NOMO-1 treated with DMSO at 0.1 percent for 48 hours (cell line): ENCODE results near the gene PPIG.
"Not testable (repeated sequence)": the region's sequence is repeated elsewhere in the genome, so short reads cannot be mapped to it uniquely, and the experiment has no call there.

Experiments
- DNase-seq: peaks from one replicate; lab custom pipeline; 2025; ENCODE audit not compliant: unreplicated experiment; lab: John Stamatoyannopoulos, UW

PPIG gene

DNA sequence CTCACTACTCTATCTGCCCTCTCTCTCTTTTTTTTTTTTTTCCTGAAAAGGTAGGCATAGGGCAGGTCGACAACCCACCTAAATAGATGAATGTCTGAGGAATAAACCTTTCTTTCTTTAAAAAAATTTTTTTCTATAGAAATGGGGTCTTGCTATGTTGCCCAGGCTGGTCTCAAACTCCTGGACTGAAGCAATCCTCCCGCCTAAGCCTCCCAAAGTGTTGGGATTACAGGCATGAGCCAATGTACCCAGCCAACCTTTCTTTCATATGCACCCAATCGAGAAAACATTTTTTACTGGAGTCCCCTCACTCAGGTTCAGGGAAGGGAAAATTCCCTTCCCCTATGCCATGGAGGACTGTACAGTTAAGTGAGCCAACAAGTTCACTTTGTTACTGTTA is 79.1 kb downstream of the PPIG start:
- DNase-seq = no peak

DNA sequence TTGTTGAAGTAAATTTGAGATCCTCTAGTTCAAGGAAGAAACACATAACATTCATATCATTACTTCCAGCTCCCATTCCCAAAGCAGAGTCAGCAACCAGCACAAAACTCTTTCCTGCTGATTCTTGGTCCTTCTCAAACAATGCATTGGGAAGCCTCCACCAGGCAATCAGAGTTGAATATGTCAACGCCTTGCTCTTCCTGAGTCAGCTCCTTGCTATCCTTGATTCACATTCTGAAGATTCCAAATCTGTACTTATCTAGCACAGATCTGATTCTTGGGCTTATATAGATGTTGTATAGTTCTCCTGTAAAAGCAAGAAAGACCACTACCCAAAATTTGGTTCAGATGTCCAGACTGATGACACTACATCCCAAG is 80.4 kb downstream of the PPIG start:
- DNase-seq = no peak

DNA sequence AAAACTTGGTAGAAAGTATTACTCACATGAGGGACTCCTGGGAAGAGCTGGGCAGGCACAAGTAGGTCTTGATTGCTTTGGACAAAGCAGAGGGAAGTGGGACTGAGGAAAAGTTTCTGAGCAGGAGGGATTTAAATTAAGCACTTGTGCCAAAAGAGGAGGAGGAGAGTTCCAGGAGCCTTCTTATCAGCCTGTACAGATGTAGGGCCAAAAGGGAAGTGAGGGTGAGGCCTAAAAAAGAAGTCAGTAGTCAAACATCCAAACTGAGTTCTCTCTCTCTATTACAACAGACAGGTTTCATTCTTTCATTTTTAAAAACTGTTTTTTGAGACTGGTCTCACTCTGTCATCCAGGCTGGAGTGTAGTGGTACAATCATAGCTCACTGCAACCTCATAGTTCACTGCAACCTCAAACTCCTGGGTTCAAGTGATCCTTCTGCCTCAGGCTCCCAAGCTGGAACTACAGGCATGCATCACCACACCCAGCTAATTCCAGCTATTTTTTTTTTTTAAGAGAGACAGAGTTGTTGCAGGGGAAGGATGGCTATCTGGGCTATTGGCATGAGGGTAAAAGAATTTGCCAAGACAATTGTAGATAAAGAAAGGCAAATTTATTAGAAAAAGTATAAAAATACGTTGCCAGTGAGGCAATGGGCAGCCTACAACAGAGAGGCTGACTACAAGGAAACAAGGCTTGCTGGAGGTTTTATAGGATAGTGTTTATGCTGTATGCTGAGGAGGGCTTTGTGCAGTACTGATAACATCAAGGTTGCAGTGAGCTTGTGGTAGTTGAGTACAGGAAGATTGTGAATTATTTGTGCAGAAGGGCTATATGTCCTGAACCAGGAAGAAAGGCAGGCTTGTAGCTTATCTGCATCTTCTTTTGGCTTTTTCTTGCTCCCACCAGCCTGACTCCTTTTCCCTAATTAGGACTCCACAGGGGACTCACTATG is 81.1 kb downstream of the PPIG start:
- no peak for DNase-seq

DNA sequence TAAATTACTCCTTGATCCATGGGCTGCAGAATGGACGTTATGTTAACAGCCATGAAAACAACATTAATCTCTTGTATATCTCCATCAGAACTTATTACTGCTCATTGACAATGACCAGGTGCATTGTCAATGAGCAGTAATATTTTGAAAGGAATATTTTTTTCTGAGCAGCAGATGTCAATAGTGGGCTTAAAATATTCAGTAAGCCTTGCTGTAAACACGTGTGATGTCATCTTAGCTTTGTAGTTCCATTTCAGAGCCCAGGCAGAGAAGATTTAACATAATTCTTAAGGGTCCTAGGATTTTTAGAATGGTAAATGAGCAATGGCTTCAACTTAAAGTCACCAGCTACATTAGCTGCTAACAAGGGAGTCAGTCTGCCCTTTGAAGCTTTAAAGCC is 83.4 kb downstream of the PPIG start:
- no peak for DNase-seq

DNA sequence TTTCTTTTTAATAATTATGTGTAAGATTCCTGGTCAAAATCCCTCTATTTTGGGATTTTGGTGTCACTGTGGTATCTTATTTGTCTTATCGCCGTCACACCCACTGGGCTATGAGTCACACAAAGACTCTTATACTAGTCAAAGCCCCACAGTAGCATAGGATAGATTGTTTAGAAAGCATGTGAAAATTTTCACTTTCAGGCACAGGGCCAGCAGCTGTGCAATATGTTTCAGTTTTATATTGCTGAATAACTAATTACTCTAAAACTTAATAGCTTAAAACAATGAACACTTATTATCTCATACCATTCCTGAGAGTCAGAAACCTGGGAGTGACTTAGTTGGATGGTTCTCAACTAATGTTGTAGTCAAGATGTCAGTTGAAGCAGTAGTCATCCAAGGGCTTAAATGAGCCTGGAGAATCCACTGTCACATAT is 86.1 kb downstream of the PPIG start:
- DNase-seq = no peak

DNA sequence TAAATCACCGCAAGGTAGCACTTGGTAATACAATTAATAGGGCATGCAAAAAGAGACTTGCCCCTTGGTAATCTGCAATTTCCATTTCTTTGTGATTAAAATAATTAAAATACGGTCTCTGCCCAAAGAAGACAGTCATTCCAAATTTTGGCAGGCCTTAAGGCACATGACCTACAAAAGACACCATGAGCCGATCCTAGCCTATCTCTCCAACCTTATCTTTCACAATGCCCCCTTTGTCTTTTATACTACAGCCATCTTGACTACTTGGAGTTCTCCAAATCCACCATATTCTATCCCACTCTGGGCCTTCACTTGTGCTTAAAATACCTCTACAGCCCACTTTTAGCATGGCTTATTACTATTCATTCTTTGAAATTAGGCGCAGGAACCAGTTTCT is 86.8 kb downstream of the PPIG start:
- DNase-seq = no peak

DNA sequence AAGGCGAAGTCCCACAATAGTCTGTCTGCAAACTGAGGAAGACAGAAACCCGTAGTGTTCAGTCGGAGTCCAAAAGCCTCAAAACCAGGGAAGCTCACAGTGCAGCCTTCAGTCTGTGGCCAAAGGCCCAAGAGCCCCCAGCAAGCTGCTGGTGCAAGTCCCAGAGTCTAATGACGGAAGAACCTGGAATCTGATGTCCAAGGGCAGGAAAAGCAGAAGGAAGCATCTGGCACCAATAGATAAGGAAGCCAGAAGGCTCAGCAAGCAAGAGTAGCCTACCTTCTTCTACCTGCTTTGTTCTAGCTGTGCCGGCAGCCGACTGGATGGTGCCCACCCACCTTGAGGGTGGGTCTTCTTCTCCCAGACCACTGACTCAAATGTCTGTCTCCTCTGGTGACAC is 88.3 kb downstream of the PPIG start:
- DNase-seq = no peak

DNA sequence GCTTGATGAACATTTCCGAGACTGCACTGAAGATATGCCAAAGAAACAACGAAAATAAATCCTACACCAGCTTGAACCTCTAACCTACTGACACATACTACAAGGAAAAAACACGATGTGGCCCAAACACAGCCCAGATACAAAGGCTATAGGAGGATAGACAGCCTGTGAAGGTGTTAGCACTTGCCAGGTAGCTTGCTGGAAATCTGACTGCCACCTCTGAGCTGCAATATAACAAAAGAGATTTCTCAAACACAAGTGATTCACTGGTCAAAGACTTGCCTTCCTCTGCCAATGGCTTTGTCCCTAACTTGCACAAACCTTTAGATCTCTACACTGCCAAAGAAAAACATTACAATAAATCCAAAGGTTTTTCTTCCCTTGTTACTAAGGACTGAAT is 89.0 kb downstream of the PPIG start:
- no peak for DNase-seq

DNA sequence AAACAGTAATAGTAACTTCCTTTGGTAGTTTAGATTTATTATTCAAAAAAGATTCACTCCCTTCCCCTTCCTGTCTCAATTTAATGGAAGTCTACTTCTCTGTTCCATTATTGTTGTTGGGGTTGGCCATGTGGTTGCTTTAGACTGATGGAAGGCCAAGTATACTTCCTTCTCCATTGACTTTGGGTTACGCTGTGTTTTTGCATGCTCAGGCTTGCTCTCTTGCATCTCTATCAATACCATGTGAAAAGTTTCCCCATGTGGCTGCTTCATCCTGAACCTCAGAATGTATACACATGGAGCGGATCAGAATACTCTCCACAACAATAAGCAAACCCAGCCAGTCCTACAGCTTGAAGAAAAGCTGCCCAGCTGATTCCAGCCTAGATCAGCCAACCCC is 89.8 kb downstream of the PPIG start:
- no peak for DNase-seq

DNA sequence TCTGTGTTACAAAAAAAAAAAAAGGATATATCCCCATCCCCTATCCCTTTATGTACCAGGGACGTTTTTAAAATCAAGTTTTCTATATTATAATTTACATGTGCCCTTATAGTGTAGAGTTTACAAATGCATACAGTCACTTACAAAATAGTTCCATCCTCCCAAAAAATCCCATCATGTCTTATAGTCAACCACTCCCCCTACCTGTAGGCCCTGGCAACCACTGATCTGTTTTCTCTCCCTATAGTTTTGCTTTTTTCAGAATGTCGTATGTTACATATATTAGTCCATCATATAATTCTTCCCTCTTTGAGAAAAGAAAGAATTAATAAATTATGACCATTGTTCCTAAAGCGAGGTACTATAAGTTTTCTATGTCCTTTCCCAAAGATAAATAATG is 92.2 kb downstream of the PPIG start:
- no peak for DNase-seq

DNA sequence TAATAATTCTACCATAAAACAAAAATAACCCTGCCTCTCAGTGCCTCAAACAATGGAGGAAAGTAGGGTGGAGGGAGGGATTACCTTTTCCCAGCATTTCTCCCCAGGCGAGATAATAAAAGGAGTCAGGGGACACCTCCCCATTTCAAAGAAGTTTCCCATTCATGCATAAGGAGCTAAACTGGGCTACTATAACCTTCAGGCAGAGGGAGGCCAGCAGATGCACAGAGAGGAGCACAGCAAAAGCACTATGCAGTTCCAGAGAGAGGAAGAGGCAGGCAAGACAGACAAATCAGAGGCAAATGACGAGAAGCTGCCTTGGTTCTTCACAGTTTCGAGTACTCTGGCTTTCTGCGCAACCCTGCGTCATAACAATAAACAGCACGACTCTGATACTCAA is 92.7 kb downstream of the PPIG start:
- no peak for DNase-seq

DNA sequence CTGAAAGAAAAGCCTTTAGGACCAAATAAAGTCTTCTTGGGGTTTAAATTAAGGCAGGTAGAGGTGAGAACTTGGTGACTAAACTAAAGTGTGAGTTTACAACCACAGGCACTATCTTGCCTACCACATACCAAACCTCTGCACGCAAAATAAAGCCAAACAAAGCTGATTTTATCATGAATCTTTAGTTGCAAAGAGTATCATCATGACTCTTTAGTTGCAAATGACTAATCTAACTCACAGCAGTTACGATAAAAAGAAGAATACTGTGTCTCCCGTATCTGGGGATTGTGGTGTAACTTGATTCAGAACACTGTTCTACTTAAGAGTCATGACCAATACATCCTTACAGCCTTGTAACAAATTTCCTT is 98.9 kb downstream of the PPIG start:
- no peak for DNase-seq

DNA sequence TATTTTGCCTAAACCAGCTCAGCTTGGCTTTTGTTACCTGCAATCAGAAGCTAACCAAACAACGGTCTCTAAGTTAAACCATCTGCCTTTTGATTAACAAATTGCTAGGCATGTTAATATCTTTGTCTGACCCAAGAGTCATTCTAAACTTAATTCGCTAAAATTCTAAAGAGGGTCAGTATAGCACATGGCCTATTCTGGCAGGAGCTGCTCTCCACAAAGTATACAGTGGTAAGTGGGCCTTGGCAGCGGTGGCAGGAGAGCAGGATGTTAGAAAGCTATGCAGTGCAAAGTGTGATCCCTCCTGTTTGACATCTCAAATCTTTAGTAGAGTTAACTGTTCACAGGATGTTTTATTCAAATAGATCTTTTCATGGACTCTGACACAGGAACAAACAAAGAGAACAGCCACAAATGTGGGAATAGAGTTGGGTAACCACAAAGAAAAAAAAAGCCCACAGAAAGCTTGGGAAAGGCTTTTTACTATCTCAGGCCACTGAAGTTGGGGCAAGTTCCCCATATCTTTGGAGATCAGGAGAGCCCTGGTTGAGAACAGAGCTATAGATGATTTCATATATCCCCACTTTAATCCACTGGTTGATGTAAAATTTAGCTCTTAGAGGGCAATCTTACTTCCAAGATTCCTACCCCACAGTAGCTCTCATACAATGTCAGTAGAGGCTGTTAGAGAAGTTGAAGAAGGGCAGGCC is 99.4 kb downstream of the PPIG start:
- DNase-seq = no peak

DNA sequence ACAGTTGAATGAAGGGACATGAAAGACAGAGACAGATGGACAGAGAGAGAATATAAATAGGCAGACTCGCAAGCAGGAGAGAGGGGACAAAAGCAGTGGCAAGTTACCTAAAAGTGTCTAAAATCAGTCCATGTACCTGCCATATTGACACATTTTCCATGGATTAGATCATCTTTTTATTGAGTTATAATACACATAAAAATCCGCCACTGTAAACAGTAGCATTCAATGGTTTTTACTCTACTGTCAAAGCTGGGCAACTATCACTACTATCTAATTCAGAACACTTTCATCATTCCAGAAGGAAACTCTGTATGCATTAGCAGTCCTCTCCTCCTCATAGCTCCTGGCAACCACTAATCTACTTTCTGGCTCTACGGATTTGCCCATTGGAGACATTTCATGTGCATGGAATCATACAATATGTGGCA is 100.0 kb downstream of the PPIG start:
- DNase-seq = no peak

DNA sequence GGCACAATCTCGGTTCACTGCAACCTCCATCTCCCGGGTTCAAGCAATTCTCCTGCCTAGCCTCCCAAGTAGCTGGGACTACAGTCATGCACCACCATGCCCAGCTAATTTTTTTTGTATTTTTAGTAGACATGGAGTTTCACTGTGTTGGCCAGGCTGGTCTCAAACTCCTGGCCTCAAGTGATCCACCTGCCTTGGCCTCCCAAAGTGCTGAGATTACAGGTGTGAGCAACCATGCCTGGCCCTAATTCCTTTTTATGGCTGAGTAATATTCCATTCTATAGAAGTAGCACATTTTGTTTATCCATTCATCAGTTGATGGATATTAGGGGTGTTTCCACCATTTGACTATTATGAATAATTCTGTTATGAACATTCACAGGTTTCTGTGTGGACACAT is 100.6 kb downstream of the PPIG start:
- not testable (repeated sequence) for DNase-seq

DNA sequence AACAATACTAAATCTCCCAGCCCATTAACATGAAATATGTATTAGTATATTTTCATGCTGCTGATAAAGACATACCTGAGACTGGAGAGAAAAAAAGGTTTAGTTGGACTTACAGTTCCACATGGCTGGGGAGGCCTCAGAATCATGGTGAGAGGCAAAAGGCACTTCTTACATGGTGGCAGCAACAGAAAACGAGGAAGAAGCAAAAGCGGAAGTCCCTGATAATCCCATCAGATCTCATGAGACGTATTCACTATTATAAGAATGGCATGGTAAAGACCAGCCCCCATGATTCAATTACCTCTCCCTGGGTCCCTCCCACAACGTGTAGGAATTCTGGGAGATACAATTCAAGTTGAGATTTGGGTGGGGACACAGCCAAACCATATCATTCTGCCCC is 102.7 kb downstream of the PPIG start:
- DNase-seq = not testable (repeated sequence)

DNA sequence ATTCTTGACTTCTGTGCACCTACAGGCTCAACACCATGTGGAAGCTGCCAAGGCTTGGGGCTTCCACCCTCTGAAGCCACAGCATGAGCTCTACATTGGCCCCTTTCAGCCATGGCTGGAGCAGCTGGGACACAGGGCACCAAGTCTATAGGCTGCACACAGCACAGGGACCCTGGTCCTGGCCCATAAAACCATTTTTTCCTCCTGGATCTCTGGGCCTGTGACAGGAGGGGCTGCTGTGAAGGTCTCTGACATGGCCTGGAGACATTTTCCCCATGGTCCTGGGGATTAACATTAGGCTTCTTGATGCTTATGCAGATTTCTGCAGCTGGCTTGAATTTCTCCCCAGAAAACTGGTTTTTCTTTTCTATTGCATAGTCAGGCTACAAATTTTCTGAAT is 103.8 kb downstream of the PPIG start:
- DNase-seq = not testable (repeated sequence)

DNA sequence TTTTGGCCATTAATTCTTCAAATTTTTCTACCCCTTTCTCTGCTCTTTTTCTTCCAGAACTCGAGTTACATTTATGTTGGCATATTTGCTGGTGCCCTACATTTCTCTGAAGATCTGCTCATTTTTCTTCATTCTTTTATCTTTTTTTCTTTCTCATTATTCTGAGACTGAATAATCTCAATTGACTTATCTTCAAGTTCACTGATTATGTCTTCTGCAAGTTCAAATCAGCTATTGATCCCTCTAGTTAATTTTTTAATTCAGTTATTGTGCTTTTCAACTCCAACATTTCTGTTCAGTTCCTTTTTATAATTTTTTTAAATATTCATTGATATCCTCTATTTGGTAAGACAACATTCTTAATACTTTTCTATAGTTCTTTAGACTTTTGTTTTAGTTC is 106.8 kb downstream of the PPIG start:
- no peak for DNase-seq
